Amygdala (tissue), 56 donors: Measurements from ENCODE around the gene SLC18A3.

Experiments used
- DNase-seq, 56 donors: peaks; one replicate each; lab custom pipeline; 2025; lab: John Stamatoyannopoulos, UW

SLC18A3 gene

GRCh38 chr10:49610458-49611165 lies 502 bp downstream of the SLC18A3 start:
- no peak for DNase-seq

DNA sequence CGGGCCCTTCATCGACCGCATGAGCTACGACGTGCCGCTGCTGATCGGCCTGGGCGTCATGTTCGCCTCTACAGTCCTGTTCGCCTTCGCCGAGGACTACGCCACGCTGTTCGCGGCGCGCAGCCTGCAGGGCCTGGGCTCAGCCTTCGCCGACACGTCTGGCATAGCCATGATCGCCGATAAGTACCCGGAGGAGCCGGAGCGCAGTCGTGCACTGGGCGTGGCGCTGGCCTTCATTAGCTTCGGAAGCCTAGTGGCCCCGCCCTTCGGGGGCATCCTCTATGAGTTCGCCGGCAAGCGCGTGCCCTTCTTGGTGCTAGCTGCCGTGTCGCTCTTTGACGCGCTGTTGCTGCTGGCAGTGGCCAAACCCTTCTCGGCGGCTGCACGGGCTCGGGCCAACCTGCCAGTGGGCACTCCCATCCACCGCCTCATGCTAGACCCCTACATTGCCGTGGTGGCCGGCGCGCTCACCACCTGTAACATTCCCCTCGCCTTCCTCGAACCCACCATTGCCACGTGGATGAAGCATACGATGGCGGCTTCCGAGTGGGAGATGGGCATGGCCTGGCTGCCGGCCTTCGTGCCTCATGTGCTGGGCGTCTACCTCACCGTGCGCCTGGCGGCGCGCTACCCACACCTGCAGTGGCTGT lies 1.2 kb downstream of the SLC18A3 start:
- DNase-seq: peak in 1 of 56 donors; percentile 2

DNA sequence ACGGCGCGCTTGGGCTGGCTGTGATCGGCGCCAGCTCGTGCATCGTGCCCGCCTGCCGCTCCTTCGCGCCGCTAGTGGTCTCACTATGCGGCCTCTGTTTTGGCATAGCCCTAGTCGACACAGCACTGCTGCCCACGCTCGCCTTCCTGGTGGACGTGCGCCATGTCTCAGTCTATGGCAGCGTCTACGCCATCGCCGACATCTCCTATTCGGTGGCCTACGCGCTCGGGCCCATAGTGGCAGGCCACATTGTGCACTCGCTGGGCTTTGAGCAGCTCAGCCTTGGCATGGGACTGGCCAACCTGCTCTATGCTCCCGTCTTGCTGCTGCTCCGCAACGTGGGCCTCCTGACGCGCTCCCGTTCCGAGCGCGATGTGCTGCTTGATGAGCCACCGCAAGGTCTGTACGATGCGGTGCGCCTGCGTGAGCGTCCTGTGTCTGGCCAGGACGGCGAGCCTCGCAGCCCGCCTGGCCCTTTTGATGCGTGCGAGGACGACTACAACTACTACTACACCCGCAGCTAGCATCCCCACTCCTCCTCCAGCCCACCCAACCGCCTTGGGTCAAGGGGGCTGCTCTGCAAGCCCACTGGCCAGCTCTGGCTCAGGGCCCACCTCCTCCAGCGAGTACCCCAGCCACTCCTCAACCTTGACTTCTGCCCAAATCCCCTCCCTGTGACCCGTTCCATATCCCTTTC lies 1.9 kb downstream of the SLC18A3 start:
- DNase-seq: no peak

DNA sequence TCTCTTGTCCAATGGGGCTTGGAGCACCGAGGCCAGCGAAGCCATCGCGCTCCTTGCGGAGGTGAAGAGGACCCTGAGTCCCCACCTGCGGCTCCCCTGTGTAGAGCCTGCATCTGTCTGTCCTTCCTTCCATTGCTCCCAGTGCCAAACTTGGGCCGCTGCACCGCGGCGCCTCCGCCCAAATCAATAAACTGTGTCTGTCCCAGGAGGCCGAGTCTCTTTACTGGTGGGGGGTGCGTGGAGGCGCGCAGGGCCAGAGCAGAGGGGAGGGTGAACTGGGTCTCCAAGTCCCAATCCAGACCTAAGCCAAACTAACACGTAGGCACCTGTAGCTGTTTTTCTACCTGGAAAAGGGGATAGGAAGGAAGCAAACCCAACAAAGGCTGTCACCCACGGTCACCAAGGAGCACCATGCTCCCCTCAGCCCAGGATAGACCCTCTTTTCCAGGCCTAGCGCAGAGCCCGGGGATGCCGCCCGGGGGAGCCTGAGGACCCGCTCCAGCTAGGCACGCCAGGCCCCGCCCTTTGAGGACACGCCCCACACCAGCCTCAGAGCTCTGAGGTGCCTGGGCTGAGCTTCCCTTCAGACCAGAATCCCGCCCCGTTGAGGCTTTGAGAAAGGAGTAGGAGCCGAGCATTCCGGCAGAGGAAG lies 2.5 kb downstream of the SLC18A3 start:
- DNase-seq: no peak

- DNase-seq: no peak
Measured at GRCh38 chr10:49613165-49613881, 3.2 kb downstream of the SLC18A3 start.

GRCh38 chr10:49613882-49614241 lies 3.8 kb downstream of the SLC18A3 start, which contains the start of gene CHAT:
Gene CHAT (plus strand): TSS chr10:49614037. CDS start chr10:49614190, 153 bp downstream.
- no peak for DNase-seq

- DNase-seq: no peak
Measured at GRCh38 chr10:49614242-49615198, 4.4 kb downstream of the SLC18A3 start.

DNA sequence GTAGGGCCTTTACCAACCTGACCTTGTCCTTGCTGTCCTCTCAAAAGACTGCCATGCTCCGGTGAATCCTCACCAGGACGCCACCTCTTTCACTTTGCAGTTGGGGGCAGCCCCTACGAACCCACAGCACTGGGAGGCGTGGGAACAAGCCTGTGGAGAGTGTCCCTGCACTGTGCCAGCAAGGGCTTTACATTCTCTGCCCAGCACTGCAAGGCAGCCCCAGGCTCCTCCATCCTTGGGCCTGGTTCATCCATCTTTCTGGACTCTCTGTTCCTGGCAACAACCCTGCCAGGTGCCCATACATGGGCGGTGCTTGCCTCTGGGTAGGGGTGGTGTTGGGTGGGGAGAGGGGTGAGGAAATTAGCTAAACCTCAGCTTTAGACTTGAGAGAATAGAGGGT lies 5.1 kb downstream of the SLC18A3 start:
- DNase-seq: no peak

DNA sequence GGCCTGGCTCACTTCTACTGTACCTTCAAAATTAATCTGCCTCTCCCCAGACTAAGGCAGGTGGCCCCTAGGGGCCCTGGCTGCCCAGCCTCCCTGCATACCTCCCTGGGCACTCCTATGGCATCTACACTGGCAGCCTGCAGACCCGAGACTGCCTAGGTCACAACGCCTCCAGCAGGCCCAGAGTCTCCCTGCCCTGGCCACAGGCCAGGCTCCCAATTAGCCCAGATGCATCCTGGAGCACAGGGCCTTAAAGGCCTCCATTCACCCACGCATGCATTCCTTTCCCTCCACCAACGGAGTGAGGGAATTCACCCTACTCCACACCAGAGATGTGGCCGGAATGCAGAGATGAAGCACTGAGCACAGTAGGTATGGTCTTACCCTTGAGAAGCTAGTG lies 5.6 kb downstream of the SLC18A3 start:
- DNase-seq: no peak

- DNase-seq: no peak
Measured at GRCh38 chr10:49616421-49617101, 6.5 kb downstream of the SLC18A3 start.

- DNase-seq: no peak
Measured at GRCh38 chr10:49617121-49618020, 7.3 kb downstream of the SLC18A3 start.

DNA sequence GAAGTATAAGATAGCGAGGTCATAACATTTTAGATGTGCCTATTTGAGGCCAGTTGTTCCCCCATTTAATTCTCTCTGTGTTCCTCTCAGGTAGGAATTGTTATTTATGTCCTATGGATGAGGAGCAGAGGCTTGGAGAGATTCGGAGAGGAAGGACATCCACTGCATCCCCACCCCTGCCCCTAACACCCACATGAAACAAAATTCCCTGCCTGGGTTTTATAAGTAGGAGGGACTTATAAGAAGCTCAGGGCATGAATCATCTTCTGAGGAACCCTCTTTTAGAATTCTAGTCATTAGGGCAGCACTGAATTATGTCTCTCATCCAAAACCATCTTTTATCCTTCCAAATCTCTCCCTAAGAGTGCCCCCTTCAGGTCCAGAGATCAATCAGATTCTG lies 8.7 kb downstream of the SLC18A3 start:
- no peak for DNase-seq

- DNase-seq: no peak
Measured at GRCh38 chr10:49619613-49620012, 9.5 kb downstream of the SLC18A3 start.

- no peak for DNase-seq
Measured at GRCh38 chr10:49620286-49620810, 10.2 kb downstream of the SLC18A3 start.

DNA sequence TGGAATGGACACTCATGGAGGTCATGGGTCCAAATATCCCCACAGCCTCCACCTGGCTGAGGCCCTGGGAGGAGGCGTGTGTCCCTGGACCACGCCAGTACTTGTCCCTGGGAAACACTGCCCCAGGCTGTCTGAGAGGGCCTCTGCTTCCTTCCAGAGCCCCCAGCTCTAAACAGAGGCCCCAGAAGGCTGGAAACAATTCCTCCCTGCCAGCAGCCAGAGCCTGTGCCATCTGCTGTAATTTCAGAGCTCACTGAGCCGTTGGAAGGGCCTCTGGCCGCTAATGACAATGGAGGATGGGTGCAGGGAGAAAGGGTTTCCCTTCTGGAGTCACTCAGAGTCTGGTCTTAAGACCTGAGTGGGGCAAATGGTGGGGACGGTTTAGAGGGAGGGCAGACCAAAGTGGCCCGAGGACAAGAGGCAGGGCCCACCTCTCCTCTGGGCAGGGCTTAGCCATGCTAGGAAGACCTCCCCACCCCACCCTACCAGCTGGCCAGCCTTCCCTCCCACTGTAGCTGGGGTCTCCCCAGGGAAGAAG lies 10.8 kb downstream of the SLC18A3 start:
- no peak for DNase-seq

DNA sequence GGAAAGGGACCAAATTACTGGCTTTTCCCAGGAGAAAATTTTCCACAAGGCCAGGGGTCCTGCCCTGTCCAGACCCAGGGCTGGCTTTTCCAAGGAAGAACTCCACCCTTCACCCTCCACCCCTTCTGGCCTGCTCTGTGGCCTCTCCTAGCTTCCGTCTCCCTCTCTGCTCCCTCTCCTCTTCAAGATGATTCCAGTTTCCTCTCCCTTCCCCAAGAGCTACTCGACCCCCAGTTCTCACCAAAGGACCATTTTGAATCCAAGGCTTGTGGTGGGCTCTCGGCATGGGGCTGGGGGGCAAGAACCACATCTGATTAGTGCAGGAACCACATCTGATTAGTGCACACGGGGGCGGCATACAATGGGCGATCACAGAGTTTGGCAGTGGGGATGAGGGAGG lies 11.5 kb downstream of the SLC18A3 start:
- no peak for DNase-seq
